ENCODE data around the gene ESR1.

DNA sequence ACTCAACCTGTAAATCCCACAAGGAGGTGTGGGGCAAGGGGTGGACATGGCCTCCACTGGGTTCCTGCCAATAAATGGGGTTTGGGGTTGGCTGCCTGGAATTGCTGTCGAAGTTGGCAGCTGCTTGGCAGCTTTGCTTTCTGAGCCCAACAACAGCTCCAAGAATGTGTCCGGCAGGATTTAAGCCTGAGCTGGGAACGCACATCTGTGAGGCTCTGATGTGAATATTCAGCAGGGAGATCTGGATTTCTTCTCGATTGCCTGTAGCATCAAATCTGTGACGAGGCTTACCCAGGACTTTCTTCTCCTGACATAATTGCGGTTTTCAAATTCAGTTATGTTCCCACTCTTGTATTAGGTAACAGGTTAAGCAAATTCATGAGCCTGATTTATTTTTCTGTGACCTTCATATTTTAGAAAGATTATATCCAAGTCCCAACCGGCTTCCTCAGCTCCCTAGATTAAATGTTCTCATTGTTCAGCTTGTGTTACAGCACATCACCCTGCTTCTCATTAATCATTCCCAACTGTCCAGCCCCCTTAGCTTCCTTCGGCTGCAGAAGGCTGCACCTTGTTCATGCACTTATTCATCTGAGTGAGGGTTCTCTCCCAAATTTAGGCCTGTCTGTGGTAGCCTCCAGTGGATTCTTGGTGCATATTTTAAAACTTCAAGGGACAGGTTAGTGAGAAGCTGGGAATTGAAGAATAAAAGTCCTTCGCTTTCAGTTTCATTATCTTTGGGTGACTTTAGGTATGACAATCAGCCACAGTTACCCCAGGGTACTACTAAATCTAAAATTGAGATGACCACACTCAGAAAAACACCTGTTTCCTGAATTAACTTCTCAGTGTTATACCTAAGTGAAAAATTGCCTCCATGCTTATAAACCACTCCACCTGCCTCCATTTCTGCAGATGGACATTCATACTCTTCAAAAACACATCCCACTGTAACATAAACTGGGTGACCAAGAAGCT is 310.0 kb downstream of the ESR1 start:
- TF ChIP-seq, protein P1, sequence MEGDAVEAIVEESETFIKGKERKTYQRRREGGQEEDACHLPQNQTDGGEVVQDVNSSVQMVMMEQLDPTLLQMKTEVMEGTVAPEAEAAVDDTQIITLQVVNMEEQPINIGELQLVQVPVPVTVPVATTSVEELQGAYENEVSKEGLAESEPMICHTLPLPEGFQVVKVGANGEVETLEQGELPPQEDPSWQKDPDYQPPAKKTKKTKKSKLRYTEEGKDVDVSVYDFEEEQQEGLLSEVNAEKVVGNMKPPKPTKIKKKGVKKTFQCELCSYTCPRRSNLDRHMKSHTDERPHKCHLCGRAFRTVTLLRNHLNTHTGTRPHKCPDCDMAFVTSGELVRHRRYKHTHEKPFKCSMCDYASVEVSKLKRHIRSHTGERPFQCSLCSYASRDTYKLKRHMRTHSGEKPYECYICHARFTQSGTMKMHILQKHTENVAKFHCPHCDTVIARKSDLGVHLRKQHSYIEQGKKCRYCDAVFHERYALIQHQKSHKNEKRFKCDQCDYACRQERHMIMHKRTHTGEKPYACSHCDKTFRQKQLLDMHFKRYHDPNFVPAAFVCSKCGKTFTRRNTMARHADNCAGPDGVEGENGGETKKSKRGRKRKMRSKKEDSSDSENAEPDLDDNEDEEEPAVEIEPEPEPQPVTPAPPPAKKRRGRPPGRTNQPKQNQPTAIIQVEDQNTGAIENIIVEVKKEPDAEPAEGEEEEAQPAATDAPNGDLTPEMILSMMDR (IDR thresholded peaks at IDR 0.05) = no peak
- no peak for TF ChIP-seq EP300 (IDR thresholded peaks at IDR 0.05)
- TF ChIP-seq POLR2A (IDR thresholded peaks at IDR 0.05) = no peak
